SK-N-MC (cell line): ENCODE measurements around the gene PTX4.

Source experiments
- DNase-seq: peaks from one replicate; pipeline ENCODE4 v3.0.0-alpha.2; 2011; ENCODE audit warnings: low read depth, low spot score
- H3K27ac ChIP-seq: fragments of 200-600 bp; sonication (generic); 2 replicates; pipeline ENCODE4 v1.5.1; 2016; ENCODE audit warnings: mixed run types
- H3K36me3 ChIP-seq: fragments of 200-600 bp; sonication (generic); 2 replicates; pipeline ENCODE4 v1.6.1; 2017; ENCODE audit warnings: antibody characterized with exemption, low read length, mixed read lengths; ENCODE audit not compliant: insufficient read depth
- H3K4me3 ChIP-seq: fragments of 200-600 bp; sonication (generic); 2 replicates; pipeline ENCODE4 v1.5.1; 2016
- H3K9ac ChIP-seq: fragments of 200-600 bp; sonication (generic); 2 replicates; pipeline ENCODE4 v1.8.0; 2017; ENCODE audit warnings: mixed run types, mixed read lengths; ENCODE audit not compliant: insufficient read length
- H3K9me3 ChIP-seq: fragments of 200-600 bp; sonication (generic); 2 replicates; pipeline ENCODE4 v1.6.1; 2017; ENCODE audit warnings: low read depth, mild to moderate bottlenecking, antibody characterized with exemption, low read length, moderate library complexity, mixed read lengths
- EZH2 ChIP-seq: fragments of 200-600 bp; sonication (generic); IDR thresholded peaks from one replicate; pipeline ENCODE4 v1.6.1; 2017; ENCODE audit warnings: antibody characterized with exemption
- FOXP2 ChIP-seq: optimal IDR thresholded peaks from 2 replicates; pipeline ENCODE3; 2011; ENCODE audit warnings: mild to moderate bottlenecking, moderate library complexity; ENCODE audit not compliant: insufficient read depth; ENCODE audit errors: extremely low read length, control extremely low read depth
- POLR2AphosphoS5 ChIP-seq: IDR thresholded peaks from 2 replicates; pipeline ENCODE4 v1.6.1; 2012; ENCODE audit warnings: mild to moderate bottlenecking, low read depth, low read length, borderline replicate concordance

The PTX4 gene

DNA sequence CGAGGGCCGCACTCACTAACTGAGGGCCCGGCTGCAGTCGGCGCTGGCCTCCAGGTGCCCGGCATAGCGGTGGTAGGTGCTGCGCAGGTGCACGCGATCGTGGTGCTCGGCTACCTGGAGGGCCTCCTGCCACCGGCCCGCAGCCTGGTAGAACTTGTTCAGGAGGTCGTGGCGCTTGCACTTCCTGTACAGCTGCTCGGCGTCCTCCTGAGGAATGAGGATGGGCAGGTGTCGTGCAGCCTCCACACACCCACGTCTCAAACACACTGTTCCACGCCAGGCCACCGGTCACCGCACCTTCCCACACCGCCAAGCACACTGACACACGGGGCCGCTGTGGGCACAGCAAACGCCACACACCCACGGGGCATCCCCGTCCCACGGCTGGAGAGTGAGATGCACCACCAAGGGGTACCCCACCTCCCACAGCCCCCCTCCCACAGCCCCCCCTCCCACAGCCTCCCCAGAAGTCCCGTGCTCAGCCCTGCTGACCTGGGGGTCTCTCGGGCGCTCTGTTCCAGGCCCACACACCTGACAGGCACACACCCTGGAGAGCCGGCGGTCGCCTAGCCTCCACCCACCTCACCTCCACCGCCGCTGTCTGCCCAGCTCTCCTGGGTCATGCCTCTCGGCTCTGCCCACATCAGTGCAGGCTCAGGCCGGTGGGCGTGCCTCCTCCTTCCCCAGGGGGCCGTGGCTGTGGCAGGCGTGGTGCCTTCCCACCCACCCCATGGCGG, 37.3 kb upstream of the PTX4 start:
- Histone ChIP-seq H3K9me3 (no peaks in the 10 kb centered on the region), H3K27ac (no peak overlapping the region), H3K36me3 (no peaks in the 10 kb centered on the region), H3K4me3 (no peak overlapping the region), H3K9ac (no peak overlapping the region)
- TF ChIP-seq POLR2AphosphoS5 (no peak), EZH2 (no peak), FOXP2 (no peak)
- DNase-seq = no peak

DNA sequence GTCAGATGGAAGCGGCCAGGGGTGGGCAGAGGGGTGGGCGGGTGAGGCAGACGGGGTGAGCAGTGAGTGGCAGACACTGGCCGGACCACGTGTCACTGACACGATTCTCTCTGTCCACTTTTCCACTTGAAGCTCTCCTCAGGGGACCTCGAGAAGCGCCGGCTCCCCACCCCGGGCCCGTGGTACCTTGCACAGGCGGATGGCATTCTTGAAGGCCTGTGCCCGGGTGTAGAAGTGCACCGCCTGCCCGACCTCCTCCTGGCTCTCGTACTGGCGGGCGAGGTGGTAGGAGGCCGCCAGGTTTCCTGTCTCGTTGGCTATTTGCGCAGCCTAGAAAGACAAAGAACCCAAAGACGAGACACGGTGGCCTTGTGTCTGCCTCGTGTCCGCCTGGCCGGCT, 35.6 kb upstream of the PTX4 start:
- Histone ChIP-seq H3K9ac (no peak overlapping the region), H3K4me3 (no peak overlapping the region), H3K36me3 (no peaks in the 10 kb centered on the region), H3K27ac (no peak overlapping the region), H3K9me3 (no peaks in the 10 kb centered on the region)
- TF ChIP-seq EZH2 = no peak
- no peak for TF ChIP-seq FOXP2
- no peak for TF ChIP-seq POLR2AphosphoS5
- DNase-seq = no peak

DNA sequence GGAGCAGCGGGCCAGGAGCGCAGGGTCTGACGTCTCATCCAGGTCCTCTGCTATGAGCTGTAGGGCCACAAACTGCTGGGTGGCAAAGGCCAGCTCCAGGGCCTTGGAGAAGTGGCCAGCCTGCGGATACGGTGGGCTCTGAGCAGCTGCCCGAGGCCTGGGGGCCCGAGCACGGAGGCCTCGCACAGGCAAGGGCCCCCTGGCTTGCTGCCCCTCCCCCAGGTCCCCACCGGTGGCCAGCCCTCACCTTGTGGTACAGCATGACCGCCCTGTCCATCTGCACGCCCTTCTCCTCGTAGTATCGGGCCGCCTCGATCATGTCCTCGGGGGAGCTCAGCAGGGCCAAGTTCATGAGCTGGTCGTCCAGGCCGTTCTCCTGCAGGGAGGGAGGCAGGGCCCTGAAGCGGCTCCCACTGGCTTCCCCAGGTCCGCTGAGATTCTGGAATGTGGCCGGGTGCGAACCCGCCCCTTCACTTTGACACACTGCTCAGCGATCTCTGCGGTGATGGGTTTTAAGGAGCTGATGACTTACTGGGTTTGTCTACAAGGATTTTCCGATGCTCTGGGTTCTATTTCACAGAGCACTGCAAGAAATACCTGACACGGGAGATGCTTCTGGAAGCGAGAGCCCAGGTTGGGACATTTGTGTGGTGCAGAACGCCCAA, 35.0 kb upstream of the PTX4 start:
- Histone ChIP-seq H3K9me3 (no peaks in the 10 kb centered on the region), H3K4me3 (no peak overlapping the region), H3K9ac (no peak overlapping the region), H3K27ac (no peak overlapping the region), H3K36me3 (no peaks in the 10 kb centered on the region)
- TF ChIP-seq FOXP2 (no peak), POLR2AphosphoS5 (no peak), EZH2 (no peak)
- DNase-seq = no peak

DNA sequence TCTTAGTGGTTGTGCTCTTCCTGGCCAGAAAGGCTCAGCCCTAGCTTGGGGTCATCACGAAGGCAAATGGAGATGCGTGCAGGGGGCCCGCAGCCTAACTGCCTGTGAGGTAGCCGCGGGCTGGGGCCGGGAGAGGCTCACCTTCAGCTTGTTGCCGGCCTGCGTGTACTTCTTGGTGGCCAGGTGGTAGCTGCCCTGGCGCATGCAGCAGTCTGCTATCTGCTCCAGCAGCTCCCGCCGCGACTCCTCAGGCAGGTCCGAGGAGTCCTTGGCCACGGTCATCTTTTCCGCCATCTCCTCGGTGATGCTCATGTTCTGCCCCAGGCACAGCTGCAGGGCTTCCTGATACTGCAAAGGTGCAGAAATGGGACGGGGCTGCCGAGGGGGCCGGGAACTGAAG, 31.7 kb upstream of the PTX4 start:
- no peak overlapping the region for H3K4me3 ChIP-seq
- TF ChIP-seq FOXP2 = no peak
- no peak overlapping the region for H3K27ac ChIP-seq
- no peak overlapping the region for H3K9ac ChIP-seq
- H3K9me3 ChIP-seq = no peaks in the 10 kb centered on the region
- DNase-seq = no peak
- H3K36me3 ChIP-seq = no peaks in the 10 kb centered on the region

DNA sequence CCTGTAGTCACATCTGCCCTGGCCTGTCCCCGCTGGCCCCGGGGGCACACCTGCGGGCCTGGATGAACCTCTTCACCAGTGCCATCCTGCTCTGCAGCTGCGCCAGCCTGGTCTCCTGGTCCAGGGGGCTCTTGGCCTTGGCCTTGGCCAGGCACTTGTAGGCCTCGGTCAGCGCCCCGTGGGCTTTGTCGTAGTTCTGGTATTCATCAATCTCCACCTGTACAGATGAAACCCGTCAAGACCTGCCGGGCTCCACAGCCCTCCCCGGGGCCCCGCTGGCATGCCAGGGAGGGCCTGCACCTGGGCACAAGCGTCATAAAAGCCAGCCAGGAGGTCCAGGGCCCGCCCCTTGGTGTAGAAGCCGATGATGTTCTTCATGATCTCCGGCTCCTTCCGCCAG, 31.1 kb upstream of the PTX4 start:
- Histone ChIP-seq H3K9me3 (no peaks in the 10 kb centered on the region; the same call in 1 of the 2 replicates), H3K4me3 (no peak overlapping the region), H3K27ac (no peak overlapping the region), H3K36me3 (no peaks in the 10 kb centered on the region), H3K9ac (no peak overlapping the region)
- no peak for TF ChIP-seq EZH2
- no peak for TF ChIP-seq POLR2AphosphoS5
- no peak for TF ChIP-seq FOXP2
- no peak for DNase-seq

DNA sequence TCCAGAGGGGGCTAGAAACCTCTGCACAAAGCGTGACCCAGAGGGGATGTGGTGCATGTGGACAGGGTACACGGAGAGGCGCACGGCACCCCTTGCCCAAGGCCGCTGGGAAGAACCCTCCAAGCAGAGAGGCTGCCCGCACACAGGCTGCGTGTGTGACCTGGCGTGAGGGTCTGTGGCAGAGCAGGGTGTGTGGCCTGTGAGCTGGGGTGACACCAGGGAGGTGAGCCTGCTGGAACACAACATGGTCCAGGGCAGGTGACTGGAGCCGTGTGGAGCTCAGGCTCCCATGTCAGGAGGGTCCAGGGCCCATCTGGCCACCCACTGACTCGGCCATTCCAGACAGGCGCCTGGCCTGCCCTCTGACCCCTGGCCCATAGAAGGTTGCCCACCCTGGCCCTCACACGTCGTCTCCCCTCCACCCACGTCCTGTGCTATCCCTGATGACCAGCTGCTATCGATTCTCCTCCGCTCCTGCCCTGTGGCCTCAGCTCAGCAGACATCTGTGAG, 29.9 kb upstream of the PTX4 start:
- Histone ChIP-seq H3K27ac (no peak overlapping the region), H3K9me3 (no peaks in the 10 kb centered on the region; the same call in 1 of the 2 replicates), H3K9ac (no peak overlapping the region), H3K4me3 (no peak overlapping the region), H3K36me3 (no peaks in the 10 kb centered on the region)
- DNase-seq = no peak
- TF ChIP-seq FOXP2 (no peak), POLR2AphosphoS5 (no peak), EZH2 (no peak)

DNA sequence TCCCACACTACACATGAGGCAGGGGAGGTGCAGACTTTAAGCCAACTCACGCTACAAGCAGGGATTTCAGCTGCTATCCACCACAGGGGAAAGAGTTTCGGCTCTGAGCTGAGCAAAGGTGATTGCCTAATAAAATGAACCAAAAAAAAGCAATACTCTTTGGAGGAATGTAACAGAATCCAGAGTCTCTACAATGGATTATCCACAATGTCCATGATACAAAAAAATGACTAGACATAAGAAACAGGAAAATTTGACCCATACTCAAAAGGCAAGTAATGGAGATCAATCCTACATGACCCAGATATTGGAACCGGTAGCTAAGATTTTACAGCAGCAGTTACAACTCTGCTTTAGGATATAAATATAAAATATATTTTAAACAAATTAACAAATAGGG, 25.8 kb upstream of the PTX4 start:
- Histone ChIP-seq H3K27ac (no peak overlapping the region), H3K9ac (no peak overlapping the region), H3K9me3 (no peaks in the 10 kb centered on the region; the same call in 1 of the 2 replicates), H3K36me3 (no peaks in the 10 kb centered on the region), H3K4me3 (no peak overlapping the region)
- TF ChIP-seq POLR2AphosphoS5 (no peak), EZH2 (no peak), FOXP2 (no peak)
- no peak for DNase-seq

DNA sequence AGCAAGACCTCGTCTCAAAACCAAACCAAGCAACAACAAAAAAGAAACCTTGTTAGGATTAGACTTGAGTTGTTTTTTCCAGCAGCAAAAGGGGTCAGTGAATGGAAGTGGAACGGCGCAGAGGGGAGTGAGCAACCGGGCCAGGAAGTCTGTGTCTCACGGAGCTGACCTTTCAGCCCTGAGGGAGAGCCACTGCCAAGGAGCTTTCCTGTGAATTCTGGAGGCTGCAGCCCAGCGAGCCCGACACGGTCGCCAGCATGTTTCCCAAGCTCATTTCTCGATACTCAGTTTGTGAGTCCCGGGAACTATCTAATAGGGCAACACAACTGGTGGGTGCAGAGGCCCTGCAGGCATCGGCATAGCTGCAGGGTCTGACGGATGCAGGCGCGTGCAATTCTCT, 24.0 kb upstream of the PTX4 start:
- H3K36me3 ChIP-seq = no peaks in the 10 kb centered on the region
- H3K9ac ChIP-seq = no peak overlapping the region
- H3K9me3 ChIP-seq = no peaks in the 10 kb centered on the region; the same call in 1 of the 2 replicates
- DNase-seq = no peak
- H3K27ac ChIP-seq = no peak overlapping the region
- TF ChIP-seq POLR2AphosphoS5 (no peak), EZH2 (no peak), FOXP2 (no peak)
- H3K4me3 ChIP-seq = no peak overlapping the region
